GM23338 (cell line): ENCODE data around the gene CAPN10. TPM values are rescaled to one million over a fixed set of nuclear protein-coding genes. Genes with fewer than 3 reads are reported as not detected.

Experiments used
- CREB1 ChIP-seq: fragments of 250-450 bp; sonication (Bioruptor Pico); IDR thresholded peaks from 2 replicates; pipeline ENCODE4 v1.5.0; 2020; ENCODE audit warnings: low read depth, mild to moderate bottlenecking, moderate library complexity
- EZH2 ChIP-seq: fragments of 200-600 bp; sonication (generic); IDR thresholded peaks from one replicate; pipeline ENCODE4 v1.8.0; 2017; ENCODE audit warnings: antibody characterized with exemption, mild to moderate bottlenecking, low read depth; ENCODE audit not compliant: unreplicated experiment
- JUNB ChIP-seq: IDR thresholded peaks from one replicate; pipeline ENCODE4 v1.6.1; 2016; ENCODE audit warnings: antibody characterized with exemption; ENCODE audit not compliant: unreplicated experiment
- NANOG ChIP-seq: IDR thresholded peaks from 2 replicates; pipeline ENCODE4 v1.6.1; 2016; ENCODE audit warnings: antibody characterized with exemption, borderline replicate concordance
- POLR2AphosphoS5 ChIP-seq: IDR thresholded peaks from 2 replicates; pipeline ENCODE4 v1.6.1; 2016; ENCODE audit warnings: antibody characterized with exemption, low read depth
- polyA plus RNA-seq: library from polyadenylated mRNA; unstranded; fragments of >200 nt; fragmentation: Nextera tagmentation; extraction: Ambion mirVana; gene quantifications from 2 replicates; pipeline ENCODE4 v1.2.1, GENCODE V29; 2016
- total RNA-seq: library from RNA; depleted of rRNA; stranded (reverse); fragments of >200 nt; shearing (Covaris generic); gene quantifications from 2 replicates; pipeline ENCODE4 v1.2.3, GENCODE V29; 2014
- TF ChIP-seq, protein P1 (sequence below): fragments of 250-450 bp; sonication (Bioruptor Pico); IDR thresholded peaks from 2 replicates; pipeline ENCODE4 v1.5.0; 2020; ENCODE audit warnings: mild to moderate bottlenecking, moderate library complexity
- TF ChIP-seq, protein P2 (sequence below): IDR thresholded peaks from 2 replicates; pipeline ENCODE4 v1.6.1; 2016; ENCODE audit warnings: antibody characterized with exemption
- TF ChIP-seq, protein P3 (sequence below), 2 experiments: fragments of 200-600 bp in 1 of 2; sonication (generic) in 1 of 2; conservative IDR thresholded peaks; 2 replicates each; pipeline versions ENCODE4 v1.5.1 to v1.6.1; 2016 to 2017; ENCODE audit warnings: antibody characterized with exemption in 2 of 2, low read depth in 2 of 2, mild to moderate bottlenecking in 2 of 2, moderate library complexity in 1 of 2

CAPN10 gene
- total and polyA plus RNA-seq, 2 experiments from 2014 or later = 30.2 to 59.8 TPM

DNA sequence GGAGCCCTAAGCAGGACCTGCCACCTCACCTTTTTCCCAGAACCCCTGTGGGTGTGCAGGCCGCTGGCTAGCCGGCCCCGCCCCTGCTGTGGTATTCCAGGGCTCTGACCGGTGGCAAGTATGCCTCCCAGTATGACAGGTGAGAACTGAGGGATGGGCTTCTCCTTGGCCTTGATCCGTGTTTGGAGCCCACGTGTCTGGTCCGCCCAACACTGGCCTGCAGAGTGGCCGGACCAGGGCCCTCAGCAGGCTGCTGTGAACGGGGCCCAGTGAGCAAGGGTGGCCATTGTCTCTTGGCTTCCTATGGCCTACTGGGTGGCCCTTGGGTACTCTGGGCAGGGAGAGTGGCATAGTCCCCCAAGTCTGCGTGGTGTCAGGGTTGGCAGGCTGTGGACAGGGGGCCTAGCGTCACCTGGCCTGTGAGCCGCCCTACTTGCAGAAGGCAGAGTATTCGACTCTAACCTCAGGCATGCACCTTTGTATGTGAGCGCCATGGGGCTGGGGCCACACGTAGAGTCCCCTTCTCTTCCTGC is 16.5 kb upstream of the CAPN10 start (continued):
- TF ChIP-seq, protein P1, sequence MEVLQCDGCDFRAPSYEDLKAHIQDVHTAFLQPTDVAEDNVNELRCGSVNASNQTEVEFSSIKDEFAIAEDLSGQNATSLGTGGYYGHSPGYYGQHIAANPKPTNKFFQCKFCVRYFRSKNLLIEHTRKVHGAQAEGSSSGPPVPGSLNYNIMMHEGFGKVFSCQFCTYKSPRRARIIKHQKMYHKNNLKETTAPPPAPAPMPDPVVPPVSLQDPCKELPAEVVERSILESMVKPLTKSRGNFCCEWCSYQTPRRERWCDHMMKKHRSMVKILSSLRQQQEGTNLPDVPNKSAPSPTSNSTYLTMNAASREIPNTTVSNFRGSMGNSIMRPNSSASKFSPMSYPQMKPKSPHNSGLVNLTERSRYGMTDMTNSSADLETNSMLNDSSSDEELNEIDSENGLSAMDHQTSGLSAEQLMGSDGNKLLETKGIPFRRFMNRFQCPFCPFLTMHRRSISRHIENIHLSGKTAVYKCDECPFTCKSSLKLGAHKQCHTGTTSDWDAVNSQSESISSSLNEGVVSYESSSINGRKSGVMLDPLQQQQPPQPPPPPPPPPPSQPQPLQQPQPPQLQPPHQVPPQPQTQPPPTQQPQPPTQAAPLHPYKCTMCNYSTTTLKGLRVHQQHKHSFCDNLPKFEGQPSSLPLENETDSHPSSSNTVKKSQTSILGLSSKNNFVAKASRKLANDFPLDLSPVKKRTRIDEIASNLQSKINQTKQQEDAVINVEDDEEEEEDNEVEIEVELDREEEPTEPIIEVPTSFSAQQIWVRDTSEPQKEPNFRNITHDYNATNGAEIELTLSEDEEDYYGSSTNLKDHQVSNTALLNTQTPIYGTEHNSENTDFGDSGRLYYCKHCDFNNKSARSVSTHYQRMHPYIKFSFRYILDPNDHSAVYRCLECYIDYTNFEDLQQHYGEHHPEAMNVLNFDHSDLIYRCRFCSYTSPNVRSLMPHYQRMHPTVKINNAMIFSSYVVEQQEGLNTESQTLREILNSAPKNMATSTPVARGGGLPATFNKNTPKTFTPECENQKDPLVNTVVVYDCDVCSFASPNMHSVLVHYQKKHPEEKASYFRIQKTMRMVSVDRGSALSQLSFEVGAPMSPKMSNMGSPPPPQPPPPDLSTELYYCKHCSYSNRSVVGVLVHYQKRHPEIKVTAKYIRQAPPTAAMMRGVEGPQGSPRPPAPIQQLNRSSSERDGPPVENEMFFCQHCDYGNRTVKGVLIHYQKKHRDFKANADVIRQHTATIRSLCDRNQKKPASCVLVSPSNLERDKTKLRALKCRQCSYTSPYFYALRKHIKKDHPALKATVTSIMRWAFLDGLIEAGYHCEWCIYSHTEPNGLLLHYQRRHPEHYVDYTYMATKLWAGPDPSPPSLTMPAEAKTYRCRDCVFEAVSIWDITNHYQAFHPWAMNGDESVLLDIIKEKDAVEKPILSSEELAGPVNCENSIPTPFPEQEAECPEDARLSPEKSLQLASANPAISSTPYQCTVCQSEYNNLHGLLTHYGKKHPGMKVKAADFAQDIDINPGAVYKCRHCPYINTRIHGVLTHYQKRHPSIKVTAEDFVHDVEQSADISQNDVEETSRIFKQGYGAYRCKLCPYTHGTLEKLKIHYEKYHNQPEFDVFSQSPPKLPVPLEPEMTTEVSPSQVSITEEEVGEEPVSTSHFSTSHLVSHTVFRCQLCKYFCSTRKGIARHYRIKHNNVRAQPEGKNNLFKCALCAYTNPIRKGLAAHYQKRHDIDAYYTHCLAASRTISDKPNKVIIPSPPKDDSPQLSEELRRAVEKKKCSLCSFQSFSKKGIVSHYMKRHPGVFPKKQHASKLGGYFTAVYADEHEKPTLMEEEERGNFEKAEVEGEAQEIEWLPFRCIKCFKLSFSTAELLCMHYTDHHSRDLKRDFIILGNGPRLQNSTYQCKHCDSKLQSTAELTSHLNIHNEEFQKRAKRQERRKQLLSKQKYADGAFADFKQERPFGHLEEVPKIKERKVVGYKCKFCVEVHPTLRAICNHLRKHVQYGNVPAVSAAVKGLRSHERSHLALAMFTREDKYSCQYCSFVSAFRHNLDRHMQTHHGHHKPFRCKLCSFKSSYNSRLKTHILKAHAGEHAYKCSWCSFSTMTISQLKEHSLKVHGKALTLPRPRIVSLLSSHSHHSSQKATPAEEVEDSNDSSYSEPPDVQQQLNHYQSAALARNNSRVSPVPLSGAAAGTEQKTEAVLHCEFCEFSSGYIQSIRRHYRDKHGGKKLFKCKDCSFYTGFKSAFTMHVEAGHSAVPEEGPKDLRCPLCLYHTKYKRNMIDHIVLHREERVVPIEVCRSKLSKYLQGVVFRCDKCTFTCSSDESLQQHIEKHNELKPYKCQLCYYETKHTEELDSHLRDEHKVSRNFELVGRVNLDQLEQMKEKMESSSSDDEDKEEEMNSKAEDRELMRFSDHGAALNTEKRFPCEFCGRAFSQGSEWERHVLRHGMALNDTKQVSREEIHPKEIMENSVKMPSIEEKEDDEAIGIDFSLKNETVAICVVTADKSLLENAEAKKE (CRISPR knock-in tag) = no peak
- TF ChIP-seq CREB1 (CRISPR knock-in tag) (no peak), JUNB (no peak), POLR2AphosphoS5 (no peak), NANOG (no peak), EZH2 (no peak)
- TF ChIP-seq, protein P2, sequence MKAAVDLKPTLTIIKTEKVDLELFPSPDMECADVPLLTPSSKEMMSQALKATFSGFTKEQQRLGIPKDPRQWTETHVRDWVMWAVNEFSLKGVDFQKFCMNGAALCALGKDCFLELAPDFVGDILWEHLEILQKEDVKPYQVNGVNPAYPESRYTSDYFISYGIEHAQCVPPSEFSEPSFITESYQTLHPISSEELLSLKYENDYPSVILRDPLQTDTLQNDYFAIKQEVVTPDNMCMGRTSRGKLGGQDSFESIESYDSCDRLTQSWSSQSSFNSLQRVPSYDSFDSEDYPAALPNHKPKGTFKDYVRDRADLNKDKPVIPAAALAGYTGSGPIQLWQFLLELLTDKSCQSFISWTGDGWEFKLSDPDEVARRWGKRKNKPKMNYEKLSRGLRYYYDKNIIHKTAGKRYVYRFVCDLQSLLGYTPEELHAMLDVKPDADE = no peak
- TF ChIP-seq, protein P3, sequence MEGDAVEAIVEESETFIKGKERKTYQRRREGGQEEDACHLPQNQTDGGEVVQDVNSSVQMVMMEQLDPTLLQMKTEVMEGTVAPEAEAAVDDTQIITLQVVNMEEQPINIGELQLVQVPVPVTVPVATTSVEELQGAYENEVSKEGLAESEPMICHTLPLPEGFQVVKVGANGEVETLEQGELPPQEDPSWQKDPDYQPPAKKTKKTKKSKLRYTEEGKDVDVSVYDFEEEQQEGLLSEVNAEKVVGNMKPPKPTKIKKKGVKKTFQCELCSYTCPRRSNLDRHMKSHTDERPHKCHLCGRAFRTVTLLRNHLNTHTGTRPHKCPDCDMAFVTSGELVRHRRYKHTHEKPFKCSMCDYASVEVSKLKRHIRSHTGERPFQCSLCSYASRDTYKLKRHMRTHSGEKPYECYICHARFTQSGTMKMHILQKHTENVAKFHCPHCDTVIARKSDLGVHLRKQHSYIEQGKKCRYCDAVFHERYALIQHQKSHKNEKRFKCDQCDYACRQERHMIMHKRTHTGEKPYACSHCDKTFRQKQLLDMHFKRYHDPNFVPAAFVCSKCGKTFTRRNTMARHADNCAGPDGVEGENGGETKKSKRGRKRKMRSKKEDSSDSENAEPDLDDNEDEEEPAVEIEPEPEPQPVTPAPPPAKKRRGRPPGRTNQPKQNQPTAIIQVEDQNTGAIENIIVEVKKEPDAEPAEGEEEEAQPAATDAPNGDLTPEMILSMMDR (conservative IDR thresholded peaks at IDR 0.05; ENCODE audit: low read depth in 2 of 2) = no peak
